AG09319 (cell line): ENCODE measurements around the gene KLC3.
"Not testable (repeated sequence)": the region's sequence is repeated elsewhere in the genome, so short reads cannot be mapped to it uniquely, and the experiment has no call there.

Experiments used
- DNase-seq: peaks from one replicate; pipeline ENCODE4 v3.0.0-alpha.2; 2010; ENCODE audit warnings: low read depth; ENCODE audit errors: extremely low read depth
- TF ChIP-seq, protein P1 (sequence below): IDR thresholded peaks from 2 replicates; pipeline ENCODE4 v1.5.1; 2011; ENCODE audit warnings: low read depth, mild to moderate bottlenecking, inconsistent platforms, low read length, moderate library complexity

The KLC3 gene

DNA sequence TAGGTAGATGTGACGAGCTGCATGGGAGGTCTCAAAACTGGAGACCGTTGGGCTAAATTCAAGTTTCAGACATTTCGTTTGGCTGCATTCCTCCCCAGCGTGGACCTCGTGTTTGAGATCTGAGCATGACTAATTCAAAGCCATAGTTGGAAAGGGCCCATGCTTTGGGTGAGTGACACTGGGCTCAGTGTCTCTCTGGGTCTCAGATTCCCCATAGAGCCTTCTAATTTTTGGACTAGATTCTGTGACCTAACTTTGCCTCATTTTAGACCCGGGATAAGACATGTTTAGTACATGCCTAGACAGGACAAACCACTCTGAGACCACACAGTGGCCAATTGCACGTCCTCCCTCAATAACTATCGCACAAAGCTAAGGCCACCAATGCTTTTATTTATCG is 34.5 kb upstream of the KLC3 start:
- TF ChIP-seq, protein P1, sequence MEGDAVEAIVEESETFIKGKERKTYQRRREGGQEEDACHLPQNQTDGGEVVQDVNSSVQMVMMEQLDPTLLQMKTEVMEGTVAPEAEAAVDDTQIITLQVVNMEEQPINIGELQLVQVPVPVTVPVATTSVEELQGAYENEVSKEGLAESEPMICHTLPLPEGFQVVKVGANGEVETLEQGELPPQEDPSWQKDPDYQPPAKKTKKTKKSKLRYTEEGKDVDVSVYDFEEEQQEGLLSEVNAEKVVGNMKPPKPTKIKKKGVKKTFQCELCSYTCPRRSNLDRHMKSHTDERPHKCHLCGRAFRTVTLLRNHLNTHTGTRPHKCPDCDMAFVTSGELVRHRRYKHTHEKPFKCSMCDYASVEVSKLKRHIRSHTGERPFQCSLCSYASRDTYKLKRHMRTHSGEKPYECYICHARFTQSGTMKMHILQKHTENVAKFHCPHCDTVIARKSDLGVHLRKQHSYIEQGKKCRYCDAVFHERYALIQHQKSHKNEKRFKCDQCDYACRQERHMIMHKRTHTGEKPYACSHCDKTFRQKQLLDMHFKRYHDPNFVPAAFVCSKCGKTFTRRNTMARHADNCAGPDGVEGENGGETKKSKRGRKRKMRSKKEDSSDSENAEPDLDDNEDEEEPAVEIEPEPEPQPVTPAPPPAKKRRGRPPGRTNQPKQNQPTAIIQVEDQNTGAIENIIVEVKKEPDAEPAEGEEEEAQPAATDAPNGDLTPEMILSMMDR = no peak
- no peak for DNase-seq

DNA sequence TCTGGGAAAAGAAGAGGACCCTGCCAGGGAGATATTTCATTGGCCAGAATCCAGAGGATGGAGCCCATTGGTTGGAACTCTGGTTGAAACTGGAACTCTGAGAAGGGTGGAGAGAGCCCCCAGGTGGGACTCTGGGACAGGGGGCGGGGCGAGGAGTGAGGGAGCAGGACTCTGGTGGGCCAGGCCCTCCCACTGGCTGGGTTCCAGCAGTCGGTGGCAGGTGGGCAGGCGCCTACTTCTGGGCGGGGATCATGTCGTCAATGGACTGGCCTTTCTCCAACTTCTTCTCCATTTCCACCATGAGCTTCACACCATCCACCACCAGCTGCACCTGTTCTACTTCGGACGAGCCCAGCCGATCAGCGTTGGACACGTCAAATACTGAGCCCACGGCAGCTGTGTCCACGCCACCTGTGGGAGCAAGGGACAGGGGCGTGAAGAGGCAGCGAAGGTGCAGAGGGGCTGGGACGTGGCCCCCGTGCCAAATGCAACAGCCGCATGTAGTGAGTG is 34.0 kb upstream of the KLC3 start:
- TF ChIP-seq, protein P1 = no peak
- DNase-seq = no peak

- no peak for DNase-seq
- TF ChIP-seq, protein P1 = no peak
Observed at GRCh38 chr19:45307361-45307760, 33.2 kb upstream of the KLC3 start.

DNA sequence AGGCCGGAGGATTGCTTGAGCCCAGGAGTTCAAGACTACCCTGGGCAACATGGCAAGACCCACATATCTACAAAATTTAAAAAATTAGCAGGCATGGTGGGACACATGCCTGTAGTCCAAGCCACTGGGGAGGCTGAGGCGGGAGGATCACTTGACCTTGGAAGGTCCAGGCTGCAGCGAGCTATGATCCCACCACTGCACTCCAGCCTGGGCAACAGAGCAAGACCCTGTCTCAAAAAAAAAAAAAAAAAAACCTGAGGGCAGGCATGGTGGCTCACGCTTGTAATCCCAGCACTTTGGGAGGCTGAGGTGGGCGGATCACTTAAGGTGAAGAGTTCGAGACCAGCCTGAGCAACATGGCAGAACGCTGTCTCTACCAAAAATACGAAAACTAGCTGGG is 31.2 kb upstream of the KLC3 start:
- not testable (repeated sequence) for DNase-seq

DNA sequence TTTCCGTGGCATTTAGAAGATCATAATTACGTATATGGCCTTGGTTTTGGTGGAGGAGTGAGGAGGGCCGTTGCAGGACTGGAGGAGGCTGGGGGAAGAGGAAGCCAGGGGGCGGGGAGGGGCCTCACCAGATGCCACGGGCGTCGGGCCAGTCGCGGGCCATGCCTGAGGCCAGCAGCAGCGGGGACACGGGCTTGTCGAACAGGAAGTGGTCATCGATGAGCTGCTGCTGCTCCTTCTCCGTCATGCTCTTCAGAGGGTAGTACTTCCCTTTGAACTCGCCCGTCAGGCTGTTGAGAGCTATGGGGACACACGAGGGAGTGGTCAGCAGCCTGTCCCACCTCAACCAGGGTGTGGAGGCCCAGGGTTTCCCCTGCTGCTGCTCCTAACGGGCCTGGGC is 28.9 kb upstream of the KLC3 start:
- no peak for DNase-seq

DNA sequence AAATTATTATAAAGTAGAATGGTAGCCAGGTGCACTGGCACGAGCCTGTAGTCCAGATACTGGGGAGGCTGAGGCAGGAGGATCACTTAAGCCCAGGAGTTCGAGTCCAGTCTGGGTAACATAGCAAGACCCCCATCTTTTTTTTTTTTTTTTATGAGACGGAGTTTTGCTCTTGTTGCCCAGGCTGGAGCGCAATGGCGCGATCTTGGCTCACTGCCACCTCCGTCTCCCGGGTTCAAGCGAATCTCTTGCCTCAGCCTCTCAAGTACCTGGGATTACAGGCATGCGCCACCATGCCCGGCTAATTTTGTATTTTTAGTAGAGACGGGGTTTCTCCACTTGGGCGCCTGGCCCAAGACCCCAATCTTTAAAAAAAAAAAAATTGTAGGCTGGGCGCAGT is 28.3 kb upstream of the KLC3 start:
- DNase-seq = not testable (repeated sequence)

More for the DNA sequence above, 28.9 kb upstream of the KLC3 start:
- TF ChIP-seq, protein P1 = no peak

GRCh38 chr19:45314708-45315245 is 25.8 kb upstream of the KLC3 start:
- TF ChIP-seq, protein P1 = no peak
- DNase-seq = no peak

DNA sequence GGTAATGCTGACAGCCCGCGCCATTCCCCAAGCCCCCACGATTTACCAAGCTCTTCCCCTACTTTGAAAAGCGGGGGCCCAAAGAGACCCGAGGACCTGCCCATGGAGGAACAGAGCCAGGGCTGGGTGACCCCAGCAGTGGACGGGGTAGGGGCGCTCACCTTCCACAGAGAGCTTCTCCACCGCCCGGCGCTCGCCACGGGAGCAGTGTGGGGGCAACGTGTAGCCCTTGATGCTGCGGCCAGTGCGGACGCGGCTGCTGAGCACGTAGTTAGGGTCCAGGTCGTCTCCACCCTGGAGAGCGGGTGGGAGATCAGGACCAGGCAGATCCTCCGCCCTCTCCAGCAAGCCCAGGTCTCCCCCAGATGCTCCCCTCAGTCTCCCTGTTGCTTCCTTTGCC is 25.2 kb upstream of the KLC3 start:
- TF ChIP-seq, protein P1 = no peak
- no peak for DNase-seq
